NOMO-1 treated with dmso at 0.1 percent for 144 hours (cell line): ENCODE measurements around the gene RPS6KB1.
"Not testable (repeated sequence)": the region's sequence is repeated elsewhere in the genome, so short reads cannot be mapped to it uniquely, and the experiment has no call there.

Experiments used
- DNase-seq: peaks from one replicate; lab custom pipeline; 2025; ENCODE audit not compliant: unreplicated experiment; lab: John Stamatoyannopoulos, UW

RPS6KB1 gene

DNA sequence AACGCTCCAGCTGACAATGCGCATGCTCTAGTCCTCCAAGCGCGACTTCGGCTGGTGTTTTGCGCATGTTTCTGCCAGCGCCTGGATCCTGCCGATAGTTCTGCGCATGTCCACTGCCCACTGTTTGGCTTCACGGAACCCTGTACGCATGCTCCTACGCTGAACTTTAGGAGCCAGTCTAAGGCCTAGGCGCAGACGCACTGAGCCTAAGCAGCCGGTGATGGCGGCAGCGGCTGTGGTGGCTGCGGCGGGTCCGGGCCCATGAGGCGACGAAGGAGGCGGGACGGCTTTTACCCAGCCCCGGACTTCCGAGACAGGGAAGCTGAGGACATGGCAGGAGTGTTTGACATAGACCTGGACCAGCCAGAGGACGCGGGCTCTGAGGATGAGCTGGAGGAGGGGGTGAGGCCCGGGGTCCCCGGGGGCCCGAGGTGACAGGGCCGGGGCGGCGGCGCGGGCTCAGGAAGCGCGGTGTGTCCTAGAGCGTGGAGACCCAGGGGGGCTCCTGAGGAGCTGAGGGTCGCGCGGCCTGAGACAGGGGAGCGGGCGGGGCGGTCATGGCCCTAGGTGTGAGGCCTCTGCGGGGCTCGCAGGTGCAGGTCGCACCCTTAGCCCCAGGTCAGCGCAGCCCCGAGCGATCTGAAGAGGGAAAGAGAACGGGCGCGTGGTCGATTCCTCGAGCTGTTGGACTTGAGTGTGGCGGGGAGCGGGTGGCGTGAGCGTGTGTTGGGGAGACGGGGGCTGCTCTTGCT lies at the start of gene RPS6KB1, which contains the start of gene TUBD1:
RPS6KB1 (plus strand) TSS at position 198 of the 752 bp plus-strand sequence; CDS start at position 262, 64 bp downstream.
TUBD1 (minus strand) TSS at position 20 of the 752 bp plus-strand sequence. CDS start 1,941 bp downstream, outside the sequence.
- DNase-seq: peak; percentile 98

DNA sequence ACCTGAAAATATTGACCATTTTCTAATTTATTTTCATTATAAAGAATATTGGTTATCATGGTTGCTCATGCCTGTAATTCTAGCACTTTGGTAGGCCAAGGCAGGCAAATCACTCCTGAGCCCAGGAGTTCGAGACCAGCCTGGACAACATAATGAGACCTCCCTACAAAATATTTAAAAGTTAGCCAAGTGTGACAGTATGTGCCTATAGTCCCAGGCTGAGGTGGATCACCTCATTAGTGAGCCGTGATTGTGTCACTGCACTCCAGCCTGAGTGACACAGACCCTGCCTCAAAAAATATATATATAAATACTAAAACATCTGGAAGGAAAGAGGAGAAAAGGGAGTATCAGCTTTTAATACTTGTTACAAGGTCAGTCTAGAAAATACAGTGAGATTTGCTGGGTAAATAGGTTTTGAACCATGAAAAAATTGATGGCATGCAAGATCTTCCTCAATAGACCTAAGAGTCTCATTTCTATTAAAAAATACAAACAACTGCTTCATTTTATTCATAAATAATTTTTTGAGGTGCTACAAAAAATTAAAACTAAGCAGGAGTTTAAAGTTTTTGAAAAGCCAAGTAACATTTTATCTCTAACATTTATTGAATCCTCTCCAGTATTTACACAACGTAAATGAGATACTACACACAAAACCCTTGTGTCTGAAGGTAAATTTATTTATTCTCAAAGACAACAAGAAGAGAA lies 47.9 kb upstream of the RPS6KB1 start:
- DNase-seq: no peak

DNA sequence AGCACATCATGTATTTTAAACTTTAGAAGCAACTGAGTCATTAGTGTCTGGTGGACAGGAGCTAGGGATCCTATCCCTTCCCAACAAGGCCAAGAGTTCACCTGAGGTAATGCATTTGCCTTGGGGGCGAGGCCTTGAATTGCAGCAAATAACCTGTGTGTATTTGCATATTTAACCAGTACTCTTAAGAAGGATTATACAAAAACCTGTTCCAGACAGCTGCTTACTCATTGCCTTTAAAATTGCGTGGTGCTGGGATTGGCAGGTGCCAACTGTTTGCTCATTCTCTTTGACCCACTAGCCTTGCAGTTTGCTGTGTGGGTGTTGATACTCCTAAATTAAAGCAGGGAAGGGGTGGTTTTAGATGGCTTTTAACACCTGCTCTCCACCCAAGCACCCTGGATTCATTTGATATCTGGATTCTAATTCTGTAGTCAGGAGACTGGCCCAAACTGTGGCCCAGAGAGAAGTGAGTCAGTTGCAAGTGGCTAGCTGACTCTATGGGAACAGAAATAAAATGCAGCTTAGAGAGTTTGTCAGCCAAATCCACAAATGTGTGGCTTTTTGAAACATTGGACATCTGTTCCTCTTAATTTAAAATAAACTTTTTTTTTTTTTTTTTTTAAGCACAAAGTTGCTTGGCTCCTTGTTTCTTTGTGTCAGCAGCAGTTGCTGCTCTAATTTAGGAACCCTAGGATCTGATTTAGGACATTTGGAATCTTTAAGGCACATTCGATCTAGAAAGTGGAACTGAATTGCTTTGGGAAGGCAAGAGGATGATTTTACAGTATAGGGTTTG lies 47.1 kb upstream of the RPS6KB1 start:
- no peak for DNase-seq

DNA sequence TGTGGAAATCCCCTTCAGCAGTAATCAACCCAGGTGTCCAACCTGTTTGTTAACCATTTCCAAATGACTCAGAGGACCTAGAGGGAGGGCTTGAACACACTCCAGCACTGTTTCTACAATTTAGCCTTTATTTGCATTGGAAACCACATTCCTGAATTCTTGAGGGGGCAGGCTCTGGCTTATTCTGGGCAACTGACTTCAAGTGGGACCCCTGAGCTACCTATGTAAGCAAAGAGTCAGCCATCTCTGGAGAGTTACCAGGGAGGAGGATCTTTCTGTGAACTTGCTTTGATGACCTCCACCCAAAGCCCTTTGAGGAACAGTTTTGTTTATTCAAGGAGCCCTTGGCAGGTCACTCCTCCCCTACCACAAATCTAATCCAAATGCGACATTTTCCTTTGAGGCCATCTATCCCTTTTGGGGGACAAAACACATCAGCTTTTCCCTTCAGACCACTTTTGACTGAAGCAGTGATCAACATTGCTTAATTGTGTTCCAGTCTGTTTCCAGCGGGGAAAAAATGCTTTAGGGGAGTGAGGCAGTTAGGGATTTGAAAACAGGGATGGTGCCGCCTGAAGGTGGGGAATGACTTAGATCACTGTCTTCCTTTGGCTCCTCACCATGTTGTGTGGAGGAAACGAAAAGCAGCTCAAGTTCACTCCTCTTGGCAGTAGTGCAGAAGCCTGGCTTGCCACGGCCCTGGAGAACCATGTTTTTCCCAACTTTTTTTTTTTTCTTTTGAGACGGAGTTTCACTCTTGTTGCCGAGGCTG lies 46.3 kb upstream of the RPS6KB1 start:
- DNase-seq: no peak

DNA sequence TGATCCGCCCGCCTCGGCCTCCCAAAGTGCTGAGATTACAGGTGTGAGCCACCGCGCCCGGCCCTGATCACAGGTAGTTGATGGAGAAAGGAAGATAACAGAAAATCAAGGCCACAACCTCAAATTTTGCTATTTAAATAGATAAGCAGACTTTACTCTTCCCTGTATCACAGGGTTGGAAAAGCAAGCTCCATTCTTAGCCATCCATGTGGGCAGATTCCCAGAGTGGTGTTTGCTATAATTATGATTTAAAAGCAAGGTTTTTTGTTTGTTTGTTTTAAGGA lies 44.6 kb upstream of the RPS6KB1 start:
- DNase-seq: no peak

DNA sequence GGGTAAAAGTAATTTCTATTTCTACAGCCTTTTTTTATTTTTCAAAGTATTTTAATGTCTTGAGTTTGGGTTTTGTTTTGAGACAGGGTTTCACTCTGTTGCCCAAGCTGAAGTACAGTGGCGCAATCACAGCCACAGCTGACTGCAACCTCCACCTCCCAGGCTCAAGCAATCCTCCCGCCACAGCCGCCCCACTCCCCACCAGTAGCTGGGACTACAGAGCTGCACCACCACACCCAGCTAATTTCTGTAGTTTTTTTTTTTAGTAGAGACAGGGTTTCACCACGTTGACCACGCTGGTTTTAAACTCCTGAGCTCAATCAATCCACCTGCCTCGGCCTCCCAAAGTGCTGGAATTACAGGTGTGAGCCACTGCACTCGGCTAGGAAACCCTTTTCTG lies 44.1 kb upstream of the RPS6KB1 start:
- peak; percentile 72 for DNase-seq

DNA sequence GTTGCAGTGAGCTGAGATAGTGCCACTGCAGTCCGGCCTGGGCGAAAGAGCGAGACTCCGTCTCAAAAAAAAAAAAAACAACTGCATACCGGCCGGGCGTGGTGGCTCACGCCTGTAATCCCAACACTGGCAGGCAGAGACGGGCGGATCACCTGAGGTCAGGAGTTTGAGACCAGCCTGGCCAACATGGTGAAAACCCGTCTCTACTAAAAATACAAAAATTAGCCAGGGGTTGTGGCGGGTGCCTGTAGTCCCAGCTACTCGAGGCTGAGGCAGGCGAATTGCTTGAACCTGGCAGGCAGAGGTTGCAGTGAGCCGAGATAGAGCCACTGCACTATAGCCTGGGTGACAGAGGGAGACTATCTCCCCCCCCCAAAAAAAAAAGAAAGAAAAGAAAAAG lies 42.6 kb upstream of the RPS6KB1 start:
- not testable (repeated sequence) for DNase-seq

DNA sequence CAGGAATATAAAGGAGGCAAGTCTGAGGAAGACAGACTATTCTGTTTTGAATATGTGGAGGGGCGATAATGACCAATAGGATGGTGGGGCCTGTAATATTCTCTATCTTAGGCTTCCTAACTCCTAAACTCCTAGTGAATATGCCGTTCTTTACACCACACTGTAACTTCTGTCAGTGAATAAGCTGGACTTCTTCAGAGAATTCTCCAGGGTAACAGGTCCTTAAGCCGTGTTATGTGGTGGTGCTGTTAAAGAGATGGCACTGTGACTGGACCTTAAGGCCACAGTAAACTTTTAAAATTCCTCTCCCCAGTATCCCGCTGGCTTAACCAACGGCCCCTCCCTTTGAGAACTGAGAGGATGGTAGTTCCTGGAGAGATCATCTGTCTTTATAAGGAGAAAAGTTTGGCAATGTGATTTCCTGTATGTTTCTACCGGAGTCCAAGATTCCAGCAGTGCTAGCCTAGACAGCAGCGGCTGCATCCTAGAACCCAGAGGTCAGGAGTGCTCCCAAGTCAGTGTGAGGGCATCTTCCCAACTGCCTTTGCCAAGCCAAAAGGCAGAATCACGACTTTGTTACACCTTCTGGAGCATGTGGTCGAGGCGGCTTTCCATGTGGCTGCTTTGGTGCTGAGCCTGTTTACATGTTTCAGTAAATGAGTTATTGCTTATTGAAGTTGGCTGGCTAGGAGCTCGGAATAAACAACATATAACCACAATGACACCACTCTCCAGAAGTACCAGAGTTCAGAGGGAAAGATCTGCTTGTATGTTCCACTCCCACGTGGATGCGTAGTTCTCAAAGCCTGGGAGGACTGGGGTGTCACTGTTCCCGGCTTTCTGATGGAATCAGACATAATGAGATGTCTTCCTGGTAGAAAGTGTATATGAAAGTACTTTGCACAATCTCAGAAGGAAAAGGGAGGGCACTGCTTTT lies 41.2 kb upstream of the RPS6KB1 start:
- DNase-seq: no peak

DNA sequence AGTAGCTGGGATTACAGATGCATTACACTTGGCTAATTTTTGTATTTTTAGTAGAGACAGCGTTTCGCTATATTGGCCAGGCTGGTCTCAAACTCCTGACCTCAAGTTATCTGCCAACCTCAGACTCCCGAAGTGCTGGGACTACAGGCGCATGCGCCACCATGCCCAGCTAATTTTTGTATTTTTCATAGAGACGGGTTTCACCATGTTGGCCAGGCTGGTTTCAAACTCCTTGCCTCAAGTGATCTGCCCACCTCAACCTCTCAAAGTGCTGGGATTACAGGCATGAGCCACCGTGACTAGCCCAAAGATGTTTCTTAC lies 40.1 kb upstream of the RPS6KB1 start:
- DNase-seq: not testable (repeated sequence)

DNA sequence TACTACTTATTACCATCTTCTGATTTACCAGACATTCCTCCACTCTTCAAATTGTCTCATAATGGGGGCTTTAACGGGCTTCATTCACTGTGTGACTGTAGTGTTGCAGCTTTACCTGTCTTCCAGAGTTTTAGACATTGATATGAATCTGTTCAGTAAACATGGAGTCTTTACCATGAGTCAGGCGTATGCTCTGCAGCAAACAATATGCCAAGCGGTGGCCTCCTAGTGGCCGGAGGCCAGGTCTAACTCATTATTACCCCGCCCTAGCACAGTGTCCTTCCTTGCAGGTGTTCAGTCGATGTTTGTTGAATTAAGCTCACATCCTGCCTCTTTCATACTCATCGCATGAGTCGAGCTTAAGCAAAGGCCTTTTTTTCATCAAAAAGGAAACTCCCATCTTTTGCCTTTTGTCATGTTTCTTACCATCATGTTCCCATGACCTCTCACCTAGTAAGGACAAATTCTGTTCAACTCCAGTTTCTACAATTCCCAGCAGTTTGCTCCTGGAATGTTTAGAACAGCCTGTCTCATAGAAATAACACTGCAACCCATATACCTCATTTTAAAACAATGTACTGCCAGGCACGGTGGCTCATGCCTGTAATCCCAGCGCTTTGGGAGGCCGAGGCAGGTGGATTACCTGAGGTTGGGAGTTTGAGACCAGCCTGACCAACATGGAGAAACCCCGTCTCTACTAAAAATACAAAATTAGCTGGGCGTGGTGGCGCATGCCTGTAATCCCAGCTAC lies 39.6 kb upstream of the RPS6KB1 start:
- DNase-seq: no peak

DNA sequence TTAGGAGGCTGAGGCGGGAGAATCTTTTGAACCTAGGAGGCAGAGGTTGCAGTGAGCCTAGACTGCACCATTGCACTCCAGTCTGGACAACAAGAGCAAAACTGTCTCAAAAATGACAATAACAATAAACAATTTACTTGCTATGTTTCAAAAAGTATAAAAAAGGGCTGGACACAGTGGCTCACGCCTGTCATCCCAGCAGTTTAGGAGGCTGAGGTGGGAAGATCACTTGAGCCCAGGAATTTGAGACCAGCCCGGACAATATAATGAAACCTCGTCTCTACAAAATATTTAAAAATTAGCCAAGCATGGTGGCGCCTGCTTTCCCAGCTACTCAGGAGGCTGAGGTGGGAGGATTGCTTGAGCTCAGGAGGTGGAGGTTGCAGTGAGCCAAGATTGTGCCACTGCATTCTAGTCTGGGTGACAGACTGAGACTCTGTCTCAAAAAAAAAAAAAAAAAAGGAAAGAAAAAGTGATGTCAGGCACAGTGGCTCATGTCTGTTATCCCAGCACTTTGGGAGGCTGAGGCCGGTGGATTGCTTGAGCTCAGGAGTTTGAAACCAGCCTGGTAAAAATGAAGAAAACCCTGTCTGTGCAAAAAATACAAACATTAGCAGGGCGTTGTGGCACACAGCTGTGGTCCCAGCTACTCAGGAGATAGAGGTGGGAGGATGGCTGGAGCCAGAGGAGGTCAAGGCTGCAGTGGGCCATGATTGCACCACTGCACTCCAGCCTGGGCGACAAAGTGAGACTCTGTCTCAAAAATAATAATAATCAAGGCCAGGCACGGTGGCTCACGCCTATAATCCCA lies 38.8 kb upstream of the RPS6KB1 start:
- not testable (repeated sequence) for DNase-seq

DNA sequence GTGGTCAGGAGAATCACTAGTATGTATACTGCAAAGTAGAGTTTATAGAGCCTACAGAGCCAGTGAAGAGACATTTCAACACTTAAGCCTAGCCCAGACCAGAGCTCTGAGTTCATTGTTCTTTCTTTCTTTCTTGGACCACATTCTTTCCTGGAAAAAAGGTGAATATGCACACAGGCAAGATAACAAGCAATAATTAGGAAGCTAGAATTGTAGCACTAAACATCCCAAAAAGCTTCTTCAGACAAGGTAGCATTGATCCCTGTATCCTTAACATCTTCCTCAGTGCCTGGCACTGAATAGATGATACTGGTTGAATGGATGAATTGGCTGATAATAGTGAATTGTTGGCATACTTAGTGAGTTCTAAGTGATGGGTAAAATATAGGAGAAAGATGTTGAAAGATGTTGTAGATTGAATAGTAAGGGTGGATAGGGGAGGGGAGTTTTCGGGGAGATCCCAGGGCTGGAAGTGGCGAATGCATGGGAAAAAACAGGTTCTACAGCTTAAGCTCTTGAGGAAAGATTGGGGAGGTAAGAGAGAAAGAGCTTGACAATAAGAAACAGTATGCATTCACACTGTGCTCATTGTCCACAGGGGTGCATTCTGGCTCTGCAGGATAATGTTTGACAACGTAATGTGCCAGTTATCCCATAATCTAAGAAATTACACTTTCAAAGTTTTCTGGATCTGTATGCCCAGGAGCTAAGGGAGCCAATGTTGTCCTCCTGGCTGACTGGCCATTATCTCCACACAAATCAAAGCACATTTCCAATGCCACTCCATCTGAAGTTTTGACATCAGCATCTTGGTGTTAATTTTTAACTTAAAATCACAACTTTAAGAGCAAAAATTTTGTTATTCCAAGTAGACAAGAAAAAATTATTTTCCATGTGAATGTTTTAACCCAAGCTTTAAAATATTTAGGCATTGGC lies 35.8 kb upstream of the RPS6KB1 start:
- DNase-seq: no peak

DNA sequence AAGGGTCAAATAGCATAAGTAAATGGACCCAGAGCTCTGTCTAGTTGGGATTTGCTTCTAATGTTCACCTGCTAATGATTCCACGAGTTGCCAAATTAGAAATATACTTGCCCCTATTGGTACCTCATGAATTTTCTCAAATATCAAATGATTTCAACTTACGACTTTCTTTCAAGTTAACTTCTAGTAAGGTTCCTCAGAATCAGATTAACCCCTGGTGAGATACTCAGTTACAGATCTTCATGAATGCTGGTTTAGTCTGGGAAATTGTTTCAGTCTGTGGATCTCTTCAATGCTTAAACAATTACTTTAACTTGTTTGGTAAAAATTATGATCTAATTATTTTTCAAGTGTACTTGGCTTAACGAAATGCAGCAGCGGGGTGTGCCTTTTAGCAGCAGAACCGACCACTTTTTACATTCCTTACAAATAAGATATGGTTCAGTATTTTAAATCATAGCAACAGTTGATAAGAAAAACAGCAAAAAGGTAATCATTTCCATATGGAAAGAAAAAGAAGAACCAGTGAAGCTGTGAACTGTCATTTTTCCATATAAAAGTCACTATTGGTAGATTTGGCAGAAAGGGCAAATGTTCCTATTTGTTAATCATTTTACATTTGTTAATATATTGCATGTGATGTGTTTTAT lies 34.6 kb upstream of the RPS6KB1 start:
- no peak for DNase-seq

DNA sequence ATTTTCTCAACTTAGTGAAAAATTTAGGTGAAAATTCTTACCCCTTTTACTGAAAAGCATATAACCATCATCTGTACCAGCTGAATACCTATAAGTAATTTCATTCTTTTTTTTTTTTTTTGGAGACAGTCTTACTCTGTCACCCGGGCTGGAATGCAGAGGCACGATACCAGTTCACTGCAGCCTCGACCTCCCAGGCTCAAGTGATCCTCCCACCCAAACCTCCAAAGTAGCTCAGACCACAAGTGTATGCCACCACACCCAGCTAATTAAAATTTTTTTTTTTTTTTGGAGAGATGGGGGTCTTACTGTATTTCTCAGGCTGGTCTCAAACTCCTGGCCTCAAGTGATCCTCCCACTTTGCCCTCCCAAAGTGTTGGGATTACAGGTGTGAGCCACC lies 34.0 kb upstream of the RPS6KB1 start:
- DNase-seq: no peak

DNA sequence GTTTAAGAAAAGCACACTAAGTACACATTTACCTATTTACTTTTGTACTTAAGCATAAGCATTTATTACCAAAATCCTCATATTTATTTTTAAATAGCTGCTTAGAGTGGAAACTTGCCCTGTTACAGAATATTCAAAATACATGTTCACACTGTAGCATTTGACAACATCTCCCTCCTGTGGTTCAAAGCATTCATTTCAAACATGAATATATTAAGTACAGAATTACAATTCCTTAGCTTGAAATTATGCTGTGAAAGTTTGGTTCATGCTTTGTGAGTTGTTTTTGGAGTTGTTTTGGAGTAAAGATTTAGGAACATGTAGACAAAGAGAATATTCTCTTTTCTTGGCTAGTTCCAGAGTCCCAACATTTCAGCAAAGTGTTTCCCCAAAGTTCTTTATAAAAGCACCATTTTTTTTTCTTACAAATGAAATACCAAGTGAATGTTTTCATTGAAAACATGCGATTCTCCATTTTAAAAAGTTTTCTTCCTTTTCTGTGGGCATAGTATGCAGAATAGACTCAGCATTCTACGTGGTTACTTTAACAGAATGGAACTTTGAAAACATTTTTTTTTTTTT lies 33.4 kb upstream of the RPS6KB1 start:
- DNase-seq: no peak

DNA sequence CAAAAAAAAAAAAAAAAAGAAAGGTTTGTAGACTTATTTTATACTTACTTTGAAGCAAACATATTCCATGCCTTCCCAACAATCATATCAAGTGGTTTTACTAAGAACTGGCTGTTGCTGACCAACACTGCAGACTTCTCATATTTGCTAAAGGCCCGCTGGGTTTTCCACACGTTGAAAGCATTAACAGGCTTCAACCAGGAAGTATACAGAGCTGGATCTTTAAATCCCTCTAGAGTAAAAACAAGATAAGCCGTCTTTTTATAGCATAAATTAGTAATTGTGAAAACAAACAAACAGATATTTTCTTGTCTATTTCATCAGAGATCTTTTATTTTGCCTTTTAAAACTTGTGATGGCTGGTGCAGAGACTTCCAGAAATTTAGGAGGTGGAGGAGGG lies 29.3 kb upstream of the RPS6KB1 start:
- DNase-seq: no peak

DNA sequence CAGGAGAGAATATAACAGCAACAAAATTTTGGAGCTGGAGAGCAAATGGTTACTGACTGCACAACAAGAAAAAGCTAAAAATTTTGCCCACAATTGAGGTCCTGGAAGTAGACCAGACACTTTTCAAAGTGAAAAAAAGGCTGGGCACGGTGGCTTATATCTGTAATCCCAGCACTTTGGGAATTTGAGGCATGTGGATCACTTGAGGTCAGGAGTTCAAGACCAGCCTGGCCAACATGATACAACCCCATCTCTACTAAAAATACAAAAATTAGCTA lies 23.0 kb upstream of the RPS6KB1 start:
- DNase-seq: no peak
